HG02798 (cell line): ENCODE data around the gene PHACTR3.

Experiments
- ATAC-seq: cut with Tn5 transposase; IDR thresholded peaks from one replicate; pipeline ENCODE4 v1.9.1; 2021; ENCODE audit warnings: mild to moderate bottlenecking; ENCODE audit not compliant: unreplicated experiment, poor library complexity

The PHACTR3 gene

GRCh38 chr20:59723607-59724456 lies 119.5 kb downstream of the PHACTR3 start:
- no peak for ATAC-seq

DNA sequence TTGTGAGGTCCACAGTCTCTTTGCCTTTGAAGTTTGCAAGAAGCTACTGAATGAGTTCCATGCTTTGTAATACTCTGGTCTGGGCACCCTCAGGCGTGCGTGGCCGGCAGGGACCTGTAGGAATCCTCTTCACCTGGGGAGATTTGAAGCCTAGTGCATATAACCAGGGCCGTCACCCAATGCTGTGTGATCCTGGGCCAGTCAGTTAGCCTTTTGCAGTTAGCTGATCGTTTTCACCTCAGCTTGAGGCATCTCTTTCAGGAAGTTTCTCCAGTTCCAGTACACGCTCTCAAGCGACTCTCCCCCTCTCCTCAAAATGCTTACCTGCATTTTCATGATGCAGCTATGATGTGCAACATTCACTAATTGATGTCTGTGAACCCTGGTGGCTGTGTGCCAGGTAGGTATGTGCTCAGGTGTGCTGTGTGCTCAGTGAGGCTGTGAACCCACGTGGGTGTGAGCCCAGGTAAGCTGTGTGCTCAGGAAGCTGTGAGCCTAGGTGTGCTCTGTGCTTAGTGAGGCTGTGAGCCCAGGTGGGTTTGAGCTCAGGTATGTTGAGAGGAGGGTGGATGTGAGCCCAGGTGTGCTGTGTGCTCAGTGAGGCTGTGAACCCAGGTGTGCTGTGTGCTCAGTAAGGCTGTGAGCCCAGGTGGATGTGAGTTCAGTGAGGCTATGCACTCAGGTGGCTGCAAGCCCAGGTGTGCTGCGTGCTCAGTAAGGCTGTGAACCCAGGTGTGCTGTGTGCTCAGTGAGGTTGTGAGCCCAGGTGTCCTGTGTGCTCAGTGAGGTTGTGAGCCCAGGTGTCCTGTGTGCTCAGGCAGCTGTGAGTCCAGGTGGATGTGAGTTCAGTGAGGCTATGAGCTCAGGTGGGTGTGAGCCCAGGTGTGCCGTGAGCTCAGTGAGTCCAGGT lies 120.4 kb downstream of the PHACTR3 start:
- ATAC-seq = no peak

DNA sequence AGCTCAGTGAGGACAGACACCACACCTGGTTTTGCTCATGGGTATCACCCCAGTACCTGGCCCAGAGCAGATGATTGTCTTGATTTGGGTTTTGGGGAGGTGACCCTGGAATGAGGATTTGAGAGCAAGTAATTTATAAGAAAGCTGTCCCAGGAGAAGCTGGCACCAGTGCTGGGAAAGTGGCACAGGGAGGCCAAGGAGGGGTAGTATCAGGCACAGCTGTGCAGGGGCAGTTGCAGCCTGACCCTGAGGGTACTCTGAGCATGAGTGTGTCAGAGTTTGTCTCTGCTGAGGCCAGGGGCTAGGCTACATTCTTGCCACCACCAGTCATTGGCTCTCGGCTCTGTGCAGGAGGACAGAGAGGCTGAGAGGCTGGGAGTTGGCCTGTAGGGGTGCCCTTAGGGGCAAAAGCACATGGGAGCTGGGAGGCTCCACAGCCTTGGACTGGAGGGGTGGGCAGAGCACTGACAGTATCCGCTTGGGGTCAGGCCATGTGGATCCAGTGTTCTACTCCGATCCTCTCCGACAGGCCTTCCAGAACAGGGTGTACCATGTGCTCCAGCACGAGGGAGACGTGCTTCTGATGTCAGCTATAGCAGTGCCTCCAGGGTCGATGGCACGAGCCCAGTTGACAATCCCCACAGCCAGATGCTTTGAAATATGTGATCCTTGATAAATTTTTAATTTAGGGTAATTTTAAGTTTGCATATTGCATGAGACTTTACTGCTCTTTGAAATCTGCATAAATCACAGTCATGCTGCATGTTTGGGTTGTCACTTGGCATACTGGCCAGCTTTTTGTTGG lies 121.3 kb downstream of the PHACTR3 start:
- ATAC-seq = no peak

DNA sequence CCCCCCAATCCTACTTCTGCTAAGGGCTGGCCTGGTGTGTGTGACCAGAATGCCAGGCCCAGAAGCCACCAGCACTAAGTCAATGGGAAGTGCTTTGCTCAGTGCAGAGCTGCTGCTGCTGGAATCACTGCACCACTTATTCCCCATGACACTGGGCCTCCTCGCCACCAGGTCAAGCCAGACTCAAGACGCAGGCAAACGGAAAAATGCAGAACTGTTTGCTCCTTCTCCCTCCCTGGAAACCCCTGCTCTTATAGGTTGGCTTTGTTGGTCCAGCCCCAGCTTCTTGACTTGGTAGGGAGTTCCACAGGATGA lies 121.9 kb downstream of the PHACTR3 start:
- no peak for ATAC-seq

- ATAC-seq = no peak
These were observed 124.5 kb downstream of the PHACTR3 start for GRCh38 chr20:59728722-59729430.

GRCh38 chr20:59729506-59729905 lies 125.2 kb downstream of the PHACTR3 start:
- no peak for ATAC-seq

GRCh38 chr20:59730722-59731121 lies 126.4 kb downstream of the PHACTR3 start:
- ATAC-seq = no peak

- ATAC-seq = no peak
These were observed 127.0 kb downstream of the PHACTR3 start for GRCh38 chr20:59731376-59731775.

- no peak for ATAC-seq
These were observed 129.0 kb downstream of the PHACTR3 start for GRCh38 chr20:59733351-59733750.

DNA sequence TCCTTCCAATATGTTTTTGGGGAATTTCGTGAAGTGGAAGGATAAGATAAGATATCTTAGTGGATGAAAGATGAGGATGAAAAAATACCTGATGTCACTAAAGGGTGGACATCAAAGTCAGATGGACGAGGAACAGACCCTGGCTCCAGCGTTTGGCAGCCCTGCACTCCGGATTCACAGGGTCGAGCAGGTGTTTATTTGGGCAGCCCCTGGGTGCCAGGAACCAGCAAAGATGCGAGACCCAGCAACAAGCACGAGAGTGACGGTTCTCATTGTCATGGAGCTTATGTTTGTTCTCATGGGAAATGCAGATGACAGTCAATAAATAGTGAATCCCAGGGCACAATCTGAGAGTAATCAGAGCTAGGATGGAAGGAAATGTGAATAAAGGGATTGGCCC lies 131.1 kb downstream of the PHACTR3 start:
- no peak for ATAC-seq

- no peak for ATAC-seq
These were observed 131.6 kb downstream of the PHACTR3 start for GRCh38 chr20:59735917-59736316.

- ATAC-seq = no peak
These were observed 132.0 kb downstream of the PHACTR3 start for GRCh38 chr20:59736366-59736765.

DNA sequence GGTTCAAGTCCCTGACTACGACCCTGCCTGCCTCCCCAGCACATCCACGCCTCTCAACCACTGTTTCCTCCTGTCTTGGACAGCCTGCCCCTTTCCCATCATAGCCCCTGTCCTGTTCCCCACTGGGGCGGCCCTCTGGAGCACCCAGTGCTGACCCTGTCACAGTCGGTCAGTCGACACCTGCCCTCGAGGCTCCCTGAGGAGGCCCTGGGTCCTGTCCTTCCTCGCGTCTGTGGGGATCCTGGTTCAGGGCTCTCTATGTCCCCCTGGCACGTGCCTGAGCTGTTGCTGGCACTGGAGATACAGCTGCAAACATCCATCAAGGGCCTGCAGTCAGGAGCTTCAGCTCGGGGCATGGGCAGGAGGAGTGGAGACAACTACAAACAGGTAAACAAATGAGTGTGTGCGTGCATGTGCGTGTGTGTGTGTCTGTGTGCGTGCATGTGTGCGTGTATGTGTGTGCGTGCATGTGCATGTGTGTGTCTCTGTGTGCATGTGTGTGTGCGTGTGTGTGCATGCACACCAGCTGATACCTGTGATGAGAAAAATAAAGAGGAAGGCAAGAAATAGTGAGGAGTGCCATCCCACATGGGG lies 132.8 kb downstream of the PHACTR3 start:
- no peak for ATAC-seq

DNA sequence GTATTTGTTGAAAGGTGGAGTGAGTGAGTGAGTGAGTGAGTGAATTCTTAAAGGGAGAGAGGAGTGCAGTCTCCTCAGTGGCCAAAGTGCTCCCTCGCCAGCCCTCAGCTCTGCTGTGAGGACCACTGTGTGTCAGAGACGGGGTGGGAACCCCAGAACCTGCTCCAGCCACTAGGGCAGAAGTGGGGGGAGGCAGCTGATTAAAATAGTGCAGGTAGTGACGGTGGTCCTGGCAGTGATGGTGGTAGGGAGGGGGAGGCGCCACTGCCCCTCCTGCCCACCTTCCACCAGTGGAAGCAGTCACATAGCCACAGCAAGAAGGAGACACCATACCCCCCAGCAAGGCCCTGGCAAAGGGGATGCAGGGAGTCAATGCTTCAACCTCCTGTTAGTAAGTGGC lies 133.5 kb downstream of the PHACTR3 start:
- no peak for ATAC-seq

GRCh38 chr20:59738851-59739250 lies 134.5 kb downstream of the PHACTR3 start:
- no peak for ATAC-seq

GRCh38 chr20:59740621-59741020 lies 136.3 kb downstream of the PHACTR3 start:
- ATAC-seq = no peak

DNA sequence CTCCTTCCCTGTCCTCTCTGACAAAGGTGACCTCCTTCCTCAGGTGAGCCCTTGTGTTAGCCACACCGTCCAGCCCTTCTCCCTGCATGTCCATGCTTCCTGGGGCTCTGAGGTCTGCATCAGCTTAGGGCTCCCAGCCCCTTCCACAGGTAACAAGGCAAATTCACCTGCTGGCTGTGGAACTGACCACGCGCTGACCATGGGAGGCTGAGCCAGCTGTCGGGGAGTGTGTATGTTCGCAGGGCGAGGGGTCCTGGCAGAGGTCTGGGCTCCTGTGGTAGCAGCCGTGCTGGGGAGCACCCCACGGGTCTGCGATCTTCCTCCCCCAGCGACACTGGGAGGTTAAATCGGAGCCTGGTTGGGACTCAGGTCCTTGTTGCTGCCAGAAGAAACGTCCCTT lies 136.7 kb downstream of the PHACTR3 start:
- ATAC-seq = no peak

GRCh38 chr20:59742351-59743095 lies 138.2 kb downstream of the PHACTR3 start:
- no peak for ATAC-seq

GRCh38 chr20:59743308-59743707 lies 139.0 kb downstream of the PHACTR3 start:
- ATAC-seq = no peak
